Retina (tissue), 1 donor: Measurements from ENCODE around the gene TM2D1.
"Not testable (repeated sequence)": the region's sequence is repeated elsewhere in the genome, so short reads cannot be mapped to it uniquely, and the experiment has no call there.

Source experiments
- DNase-seq: peaks from one replicate; pipeline ENCODE4 v3.0.0-alpha.2; 2016

TM2D1 gene

GRCh38 chr1:61724813-61725694 is at the start of gene TM2D1:
Gene TM2D1, minus strand, starts transcription at chr1:61725141. Its CDS starts 21 bp downstream, at chr1:61725120.
- peak; percentile 95 for DNase-seq

- DNase-seq: no peak
Observed at GRCh38 chr1:61770131-61770530, 45.2 kb upstream of the TM2D1 start.

- no peak for DNase-seq
Observed at GRCh38 chr1:61757950-61758349, 33.0 kb upstream of the TM2D1 start.

GRCh38 chr1:61756773-61757172 is 31.8 kb upstream of the TM2D1 start:
- no peak for DNase-seq

- no peak for DNase-seq
Observed at GRCh38 chr1:61754545-61754944, 29.6 kb upstream of the TM2D1 start.

- no peak for DNase-seq
Observed at GRCh38 chr1:61753998-61754508, 29.1 kb upstream of the TM2D1 start.

- DNase-seq: no peak
Observed at GRCh38 chr1:61752921-61753389, 28.0 kb upstream of the TM2D1 start.

- no peak for DNase-seq
Observed at GRCh38 chr1:61749574-61749973, 24.6 kb upstream of the TM2D1 start.

- DNase-seq: no peak
Observed at GRCh38 chr1:61748566-61748965, 23.6 kb upstream of the TM2D1 start.

GRCh38 chr1:61746813-61747212 is 21.9 kb upstream of the TM2D1 start:
- no peak for DNase-seq

GRCh38 chr1:61743716-61744580 is 19.0 kb upstream of the TM2D1 start:
- DNase-seq: no peak

GRCh38 chr1:61743431-61743705 is 18.4 kb upstream of the TM2D1 start:
- no peak for DNase-seq

- peak; percentile 87 for DNase-seq
Observed at GRCh38 chr1:61742620-61743430, 17.9 kb upstream of the TM2D1 start.

GRCh38 chr1:61741711-61742619 is 17.0 kb upstream of the TM2D1 start, which contains the start of gene PATJ:
Gene PATJ, plus strand, starts transcription at chr1:61742480. Its CDS starts 20,413 bp downstream, at chr1:61762893.
- DNase-seq: peak; percentile 49

- peak; percentile 5 for DNase-seq
Observed at GRCh38 chr1:61740751-61741700, 16.1 kb upstream of the TM2D1 start.

- DNase-seq: no peak
Observed at GRCh38 chr1:61732726-61733125, 7.8 kb upstream of the TM2D1 start.

GRCh38 chr1:61730679-61731078 is 5.7 kb upstream of the TM2D1 start:
- not testable (repeated sequence) for DNase-seq

- no peak for DNase-seq
Observed at GRCh38 chr1:61727544-61727943, 2.6 kb upstream of the TM2D1 start.

GRCh38 chr1:61724506-61724812 is 482 bp downstream of the TM2D1 start:
- no peak for DNase-seq

GRCh38 chr1:61718996-61719663 is 5.8 kb downstream of the TM2D1 start:
- DNase-seq: not testable (repeated sequence)
